T-cell (primary cell): ENCODE results near the gene BLOC1S5. TPM values are rescaled to one million over a fixed set of nuclear protein-coding genes. Genes with fewer than 3 reads are reported as not detected.

Source experiments
- total RNA-seq, 35 experiments: library from RNA in 6 of 35; stranded (reverse) in 6 of 35; fragments of 120-200 nt in 1 of 35; gene quantifications; one replicate each; pipeline versions ENCODE4 v1.2.1 to v1.2.4 and lab custom pipeline; 2013 to 2026

BLOC1S5 gene
- total RNA-seq, 5 donors from 2014 or later (not counting 1 experiment from before 2014, with no cell fraction given): 12.3 to 26.9 (median 18.1) TPM

Other genes with a start within 250 kb of the BLOC1S5 start
- gene TXNDC5, start 153.6 kb downstream of the BLOC1S5 start, total RNA-seq: 10 to 100 TPM; 15.6 to 25.6 (median 21.8) TPM
- 10 to 100 TPM; 11.7 to 21.9 (median 19.7) TPM for gene EEF1E1, start 38.2 kb upstream of the BLOC1S5 start, total RNA-seq